ENCODE results near the gene ZSWIM6.

DNA sequence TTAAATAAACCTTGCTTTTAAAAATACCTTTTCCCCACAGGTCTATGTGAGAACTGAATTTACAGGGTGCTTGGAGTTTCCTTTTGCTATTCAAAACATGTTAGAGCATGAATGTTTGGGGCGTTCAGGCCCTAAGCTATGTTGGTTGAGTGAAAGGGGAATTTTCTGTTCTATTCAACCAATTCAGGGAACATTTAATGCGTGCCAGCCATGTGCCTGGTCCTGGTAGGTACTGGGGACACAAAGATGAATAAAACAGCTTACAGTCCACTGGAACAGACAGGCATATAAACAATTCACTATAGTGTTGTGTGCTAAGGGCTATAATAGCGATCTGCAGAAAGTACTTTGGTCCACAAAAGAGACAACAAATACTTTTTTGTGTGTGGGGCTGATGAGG lies 108.5 kb downstream of the ZSWIM6 start:
- TF ChIP-seq POLR2A (IDR thresholded peaks at IDR 0.05) (no peak), CTCF (IDR thresholded peaks at IDR 0.05) (no peak)

Data from Peyer's patch (tissue), 4 donors.